ENCODE measurements around the gene MRPS15. TPM values are rescaled to one million over a fixed set of nuclear protein-coding genes. Genes with fewer than 3 reads are reported as not detected.

MRPS15 gene
- total RNA-seq, 1 donor from 2014 or later: 72.0 TPM

- no peak overlapping the region for H3K4me3 Mint-ChIP-seq (ENCODE audit: low read depth)
- H3K9me3 Mint-ChIP-seq (ENCODE audit: low read depth): no peaks in the 10 kb centered on the region
- H3K4me1 Mint-ChIP-seq (ENCODE audit: low read depth): peaks cover 13% of the 10 kb centered on the region
- no peak for DNase-seq (ENCODE audit: low spot score, unreplicated experiment)
- TF ChIP-seq CTCF (IDR thresholded peaks at IDR 0.05; ENCODE audit: unreplicated experiment): no peak
- no peaks in the 10 kb centered on the region for H3K27me3 Mint-ChIP-seq
- no peak overlapping the region for H3K27ac Mint-ChIP-seq
- H3K36me3 Mint-ChIP-seq (ENCODE audit: insufficient read depth): no peaks in the 10 kb centered on the region
Observed at GRCh38 chr1:36476945-36477344, 12.8 kb upstream of the MRPS15 start.

GRCh38 chr1:36475910-36476604 lies 11.9 kb upstream of the MRPS15 start:
- Mint-ChIP-seq H3K27me3 (no peaks in the 10 kb centered on the region), H3K9me3 (ENCODE audit: low read depth) (no peaks in the 10 kb centered on the region), H3K4me1 (ENCODE audit: low read depth) (peaks cover 7% of the 10 kb centered on the region), H3K27ac (no peak overlapping the region), H3K4me3 (ENCODE audit: low read depth) (no peak overlapping the region), H3K36me3 (ENCODE audit: insufficient read depth) (no peaks in the 10 kb centered on the region)
- no peak for TF ChIP-seq CTCF (IDR thresholded peaks at IDR 0.05; ENCODE audit: unreplicated experiment)
- DNase-seq (ENCODE audit: low spot score, unreplicated experiment): no peak

GRCh38 chr1:36475341-36475740 lies 11.2 kb upstream of the MRPS15 start:
- Mint-ChIP-seq H3K27me3 (no peaks in the 10 kb centered on the region), H3K27ac (no peak overlapping the region), H3K9me3 (ENCODE audit: low read depth) (no peaks in the 10 kb centered on the region), H3K4me1 (ENCODE audit: low read depth) (peaks cover 8% of the 10 kb centered on the region), H3K4me3 (ENCODE audit: low read depth) (no peak overlapping the region), H3K36me3 (ENCODE audit: insufficient read depth) (no peaks in the 10 kb centered on the region)
- no peak for TF ChIP-seq CTCF (IDR thresholded peaks at IDR 0.05; ENCODE audit: unreplicated experiment)
- no peak for DNase-seq (ENCODE audit: low spot score, unreplicated experiment)

GRCh38 chr1:36472656-36473055 lies 8.5 kb upstream of the MRPS15 start:
- H3K4me1 Mint-ChIP-seq (ENCODE audit: low read depth): peaks cover 8% of the 10 kb centered on the region
- no peak for DNase-seq (ENCODE audit: low spot score, unreplicated experiment)
- no peak overlapping the region for H3K27ac Mint-ChIP-seq
- H3K9me3 Mint-ChIP-seq (ENCODE audit: low read depth): no peaks in the 10 kb centered on the region
- no peak overlapping the region for H3K4me3 Mint-ChIP-seq (ENCODE audit: low read depth)
- no peaks in the 10 kb centered on the region for H3K27me3 Mint-ChIP-seq
- no peaks in the 10 kb centered on the region for H3K36me3 Mint-ChIP-seq (ENCODE audit: insufficient read depth)
- no peak for TF ChIP-seq CTCF (IDR thresholded peaks at IDR 0.05; ENCODE audit: unreplicated experiment)

- no peak for DNase-seq (ENCODE audit: low spot score, unreplicated experiment)
Observed at GRCh38 chr1:36471830-36472641, 7.9 kb upstream of the MRPS15 start.

More at GRCh38 chr1:36471830-36472641, 7.9 kb upstream of the MRPS15 start:
- no peaks in the 10 kb centered on the region for H3K36me3 Mint-ChIP-seq (ENCODE audit: insufficient read depth)
- H3K27ac Mint-ChIP-seq: no peak overlapping the region
- H3K4me1 Mint-ChIP-seq (ENCODE audit: low read depth): peaks cover 8% of the 10 kb centered on the region
- no peak for TF ChIP-seq CTCF (IDR thresholded peaks at IDR 0.05; ENCODE audit: unreplicated experiment)
- H3K9me3 Mint-ChIP-seq (ENCODE audit: low read depth): no peaks in the 10 kb centered on the region
- H3K4me3 Mint-ChIP-seq (ENCODE audit: low read depth): no peak overlapping the region
- H3K27me3 Mint-ChIP-seq: no peaks in the 10 kb centered on the region
